Measurements from ENCODE around the gene MCF2L2.

The MCF2L2 gene

GRCh38 chr3:183392186-183393034, 36.0 kb downstream of the MCF2L2 start:
- no peak for DNase-seq

- DNase-seq = no peak
Measured at GRCh38 chr3:183391460-183391859, 37.0 kb downstream of the MCF2L2 start.

- DNase-seq = no peak
Measured at GRCh38 chr3:183390844-183391243, 37.6 kb downstream of the MCF2L2 start.

DNA sequence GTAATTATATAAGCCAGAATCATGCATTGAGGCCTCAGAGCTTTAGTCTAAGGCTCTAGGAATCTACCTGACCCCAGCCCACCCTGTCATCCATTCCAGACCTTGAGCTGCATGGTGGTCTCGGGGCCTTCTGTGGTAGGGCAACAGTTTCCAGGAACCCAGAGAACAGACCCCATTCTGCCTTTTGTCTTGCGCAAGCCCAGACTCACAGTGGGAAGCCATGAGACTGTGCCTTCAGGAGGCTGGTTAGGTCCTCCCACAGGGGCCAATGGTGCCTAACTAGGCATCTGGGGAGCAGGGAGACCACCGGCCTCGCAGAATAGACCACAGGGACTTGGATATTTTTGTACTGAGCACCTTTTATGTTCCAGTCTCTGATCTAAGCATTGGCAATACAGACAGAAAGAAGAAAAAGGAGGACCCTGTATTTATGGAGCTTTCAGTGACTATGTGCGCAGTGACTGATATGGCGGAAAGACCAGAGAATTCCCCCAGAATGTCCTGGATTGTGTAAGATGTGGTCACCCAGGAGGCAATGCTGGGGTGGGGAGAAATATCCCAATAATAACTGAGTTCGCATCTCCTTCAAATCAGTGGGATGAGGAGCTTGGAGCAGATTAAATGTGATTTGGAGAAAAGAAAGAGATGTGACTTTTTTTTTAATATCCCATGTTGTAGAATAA, 40.1 kb downstream of the MCF2L2 start:
- no peak for DNase-seq

DNA sequence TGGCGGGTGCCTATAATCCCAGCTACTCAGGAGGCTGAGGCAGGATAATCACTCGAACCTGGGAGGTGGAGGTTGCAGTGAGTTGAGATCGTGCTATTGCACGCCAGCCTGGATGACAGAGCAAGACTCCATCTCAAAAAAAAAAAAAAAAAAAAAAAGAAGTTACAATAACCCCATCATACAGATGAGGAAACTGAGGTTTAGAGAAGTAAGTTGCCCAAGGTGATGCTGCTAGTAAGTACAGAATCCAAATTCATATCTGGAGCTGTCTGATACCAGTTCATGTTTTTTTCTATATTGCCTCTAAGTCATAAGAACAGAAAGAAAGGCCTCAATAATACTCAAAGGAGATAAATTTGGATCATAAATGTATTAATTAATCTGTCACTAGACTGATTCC, 40.6 kb downstream of the MCF2L2 start:
- DNase-seq = no peak

GRCh38 chr3:183386651-183387050, 41.8 kb downstream of the MCF2L2 start:
- DNase-seq = no peak

- DNase-seq = peak; percentile 59
Measured at GRCh38 chr3:183385698-183386613, 42.5 kb downstream of the MCF2L2 start.

DNA sequence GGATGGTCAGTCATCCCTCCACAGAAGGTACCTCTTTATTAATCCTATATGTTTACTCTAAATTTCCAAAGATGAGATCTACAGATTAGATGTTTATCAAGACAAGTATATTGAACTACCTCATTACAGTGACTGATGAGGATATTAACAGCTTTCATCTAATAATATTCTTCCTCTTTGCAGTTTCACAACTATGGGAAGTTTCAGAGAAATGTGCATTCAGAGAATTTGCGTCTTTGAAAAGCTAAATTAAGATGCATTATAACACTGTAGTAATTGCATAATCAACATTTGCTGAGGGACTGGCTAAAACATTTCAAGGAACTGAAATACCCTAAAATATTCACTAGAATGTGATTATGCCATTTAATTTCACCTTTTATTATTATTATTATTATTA, 46.7 kb downstream of the MCF2L2 start:
- no peak for DNase-seq

- no peak for DNase-seq
Measured at GRCh38 chr3:183381179-183381578, 47.2 kb downstream of the MCF2L2 start.

DNA sequence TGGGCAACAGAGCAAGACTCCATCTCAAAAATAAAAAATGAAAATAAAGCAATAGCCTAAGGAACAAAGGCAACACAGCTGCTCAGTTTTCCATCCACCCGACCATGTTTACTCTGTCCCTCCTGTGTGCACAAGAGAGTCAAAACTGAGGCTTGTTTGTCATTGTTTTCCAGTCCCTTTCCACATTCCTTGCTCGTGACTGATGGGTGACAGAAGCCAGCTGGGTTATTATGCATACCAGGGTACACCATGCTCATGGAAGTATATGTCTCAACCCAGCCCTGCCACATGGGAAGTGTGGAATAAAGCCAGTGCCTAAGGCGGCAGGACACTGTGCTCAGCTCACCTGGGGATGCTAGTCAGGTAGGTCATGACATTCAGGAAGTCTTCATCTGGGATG, 49.5 kb downstream of the MCF2L2 start:
- DNase-seq = no peak

DNA sequence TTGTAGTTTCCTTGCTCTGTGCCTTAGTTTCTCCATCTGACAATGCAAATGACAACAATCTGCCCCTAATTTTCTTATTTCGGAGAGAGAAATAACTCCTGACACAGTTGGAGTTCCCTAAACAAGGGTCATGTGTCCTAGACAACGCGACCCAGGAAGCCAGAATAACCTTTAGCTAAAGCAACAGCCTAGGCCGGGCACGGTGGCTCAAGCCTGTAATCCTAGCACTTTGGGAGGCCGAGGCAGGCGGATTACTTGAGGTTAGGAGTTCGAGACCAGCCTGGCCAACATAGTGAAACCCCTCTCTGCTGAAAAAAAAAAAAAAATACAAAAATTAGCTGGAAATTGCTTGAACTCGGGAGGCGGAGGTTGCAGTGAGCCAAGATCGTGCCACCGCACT, 49.9 kb downstream of the MCF2L2 start:
- no peak for DNase-seq

- no peak for DNase-seq
Measured at GRCh38 chr3:183378008-183378407, 50.4 kb downstream of the MCF2L2 start.

- DNase-seq = no peak
Measured at GRCh38 chr3:183377307-183377959, 51.0 kb downstream of the MCF2L2 start.

DNA sequence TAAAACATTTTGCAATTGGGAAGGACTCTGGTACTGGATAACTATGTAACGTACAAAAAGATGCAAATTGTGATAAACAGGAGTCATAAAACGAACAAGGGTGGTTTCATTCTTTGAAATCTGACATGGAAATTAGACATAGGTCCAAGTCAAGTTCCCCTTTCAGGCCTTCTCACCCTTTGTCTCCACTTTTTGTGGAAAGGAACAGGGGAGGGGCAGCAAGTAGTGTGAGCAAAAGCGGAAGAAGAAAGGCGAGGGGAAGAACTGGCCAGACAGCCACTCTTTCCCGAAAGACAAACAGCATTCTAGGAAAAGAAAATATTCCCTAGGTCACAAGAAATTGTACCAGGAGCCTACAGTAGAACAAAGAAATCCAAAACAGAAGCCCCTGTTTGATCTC, 52.6 kb downstream of the MCF2L2 start:
- DNase-seq = no peak

- DNase-seq = no peak
Measured at GRCh38 chr3:183375337-183375736, 53.1 kb downstream of the MCF2L2 start.

DNA sequence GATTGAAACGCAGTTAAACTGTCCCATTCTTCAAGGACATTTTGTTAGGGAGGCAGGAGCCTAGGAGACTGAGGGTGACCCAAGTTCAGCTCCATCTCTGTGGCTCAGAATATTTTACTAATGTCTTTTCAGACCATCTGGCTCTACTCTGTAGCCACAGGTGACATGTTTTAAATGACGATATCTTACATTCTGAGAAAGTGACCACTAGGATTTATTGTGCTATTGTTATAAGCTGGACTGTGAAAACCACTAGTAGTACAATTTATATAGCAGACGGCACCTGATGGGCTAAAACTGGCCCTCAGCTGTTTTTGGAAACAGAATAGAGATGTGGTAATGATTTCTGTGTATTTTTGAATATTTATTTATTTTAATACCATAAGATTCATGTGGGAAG, 55.5 kb downstream of the MCF2L2 start:
- DNase-seq = no peak

DNA sequence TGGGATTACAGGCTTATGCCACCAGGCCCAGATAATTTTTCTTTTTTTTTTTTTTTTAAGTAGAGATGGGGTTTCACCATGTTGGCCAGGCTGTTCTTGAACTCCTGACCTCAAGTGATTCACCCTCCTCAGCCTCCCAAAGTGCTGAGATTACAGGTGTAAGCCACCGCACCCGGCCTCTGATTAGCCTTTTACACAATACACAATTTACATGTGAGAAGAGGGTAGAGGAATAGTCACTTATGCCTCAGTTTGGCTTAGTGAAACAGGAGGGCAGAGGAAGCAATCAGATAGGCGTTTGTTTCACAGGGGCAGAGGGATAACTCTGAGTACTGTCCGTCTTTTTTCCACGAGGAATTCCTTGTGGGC, 56.8 kb downstream of the MCF2L2 start:
- peak; percentile 11 for DNase-seq

DNA sequence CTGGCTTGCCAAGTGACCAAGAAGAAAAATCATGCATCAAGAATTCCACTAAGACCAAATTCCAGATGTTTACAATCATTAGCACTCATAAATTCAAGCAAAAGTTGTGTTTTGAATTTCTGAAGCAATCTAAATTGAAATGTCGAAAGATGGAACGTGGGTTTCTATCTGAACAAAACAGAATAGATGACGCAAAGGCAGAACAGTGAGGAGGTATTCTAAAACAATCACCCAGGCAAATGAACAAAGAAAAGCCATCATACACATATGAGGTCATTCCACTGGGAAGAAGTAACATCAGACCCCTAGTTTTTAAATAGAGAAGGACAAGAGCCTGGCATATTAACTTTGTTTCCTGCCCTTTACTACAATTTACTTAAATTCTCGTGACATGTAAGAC, 58.0 kb downstream of the MCF2L2 start:
- no peak for DNase-seq

GRCh38 chr3:183369627-183370026, 58.8 kb downstream of the MCF2L2 start:
- no peak for DNase-seq

GRCh38 chr3:183369117-183369516, 59.3 kb downstream of the MCF2L2 start:
- no peak for DNase-seq

- no peak for DNase-seq
Measured at GRCh38 chr3:183360971-183361624, 67.3 kb downstream of the MCF2L2 start.

- no peak for DNase-seq
Measured at GRCh38 chr3:183359036-183359435, 69.4 kb downstream of the MCF2L2 start.

All from activated naive CD4-positive, alpha-beta T cell treated with Interleukin-2 at 50 U/mL for 16 hours (primary cell).